ENCODE data around the gene DCC. TPM values are rescaled to one million over a fixed set of nuclear protein-coding genes. Genes with fewer than 3 reads are reported as not detected.

The DCC gene
- total and polyA plus RNA-seq, 2 donors (not counting 1 experiment from before 2014, with no cell fraction given) = 0.14 TPM; not detected in 1

- DNase-seq (ENCODE audit: low read depth in 2 of 2) = no peak
- no peak overlapping the region for H3K9ac ChIP-seq (ENCODE audit: insufficient read depth, low read length)
- H3K79me2 ChIP-seq (ENCODE audit: control insufficient read depth, insufficient read depth, low read length) = no peaks in the 10 kb centered on the region
- H3K9me3 ChIP-seq (ENCODE audit: control insufficient read depth, insufficient read depth, low read depth, low read length) = no peaks in the 10 kb centered on the region
- no peaks in the 10 kb centered on the region for H3K4me1 ChIP-seq (ENCODE audit: control insufficient read depth, extremely low read depth, insufficient read depth, low read length)
- H3K4me2 ChIP-seq (ENCODE audit: extremely low read depth, insufficient read depth, low read length) = no peak overlapping the region
- no peaks in the 10 kb centered on the region for H4K20me1 ChIP-seq (ENCODE audit: control insufficient read depth, extremely low read depth, insufficient read depth, low read length)
- TF ChIP-seq CTCF (conservative IDR thresholded peaks at IDR 0.05 in 1 of 2, IDR thresholded peaks at IDR 0.05 in 1 of 2; ENCODE audit: low read depth in 1 of 2, low read length in 2 of 2) (no peak), EZH2 (IDR thresholded peaks at IDR 0.05; ENCODE audit: low read length, missing control alignments) (no peak)
- H2AFZ ChIP-seq (ENCODE audit: low read length) = no peak overlapping the region
- H3K4me3 ChIP-seq (replicated peaks in 1 of 4; ENCODE audit: control extremely low read depth in 1 of 4, insufficient read depth in 1 of 4, low read depth in 3 of 4, low read length in 4 of 4) = no peak overlapping the region
- H3K36me3 ChIP-seq (ENCODE audit: control insufficient read depth, insufficient read depth, low read length) = no peaks in the 10 kb centered on the region
- H3K27me3 ChIP-seq (ENCODE audit: control insufficient read depth, insufficient read depth, low read length) = no peaks in the 10 kb centered on the region
- no peak overlapping the region for H3K27ac ChIP-seq (ENCODE audit: insufficient read depth, low read length)
Observed at GRCh38 chr18:53268455-53268854, 928.5 kb downstream of the DCC start.

- Histone ChIP-seq H4K20me1 (ENCODE audit: control insufficient read depth, extremely low read depth, insufficient read depth, low read length) (no peaks in the 10 kb centered on the region), H3K27ac (ENCODE audit: insufficient read depth, low read length) (no peak overlapping the region), H3K27me3 (ENCODE audit: control insufficient read depth, insufficient read depth, low read length) (no peaks in the 10 kb centered on the region), H3K4me1 (ENCODE audit: control insufficient read depth, extremely low read depth, insufficient read depth, low read length) (no peaks in the 10 kb centered on the region), H3K4me3 (replicated peaks in 1 of 4; ENCODE audit: control extremely low read depth in 1 of 4, insufficient read depth in 1 of 4, low read depth in 3 of 4, low read length in 4 of 4) (no peak overlapping the region), H3K4me2 (ENCODE audit: extremely low read depth, insufficient read depth, low read length) (no peak overlapping the region), H2AFZ (ENCODE audit: low read length) (no peak overlapping the region), H3K36me3 (ENCODE audit: control insufficient read depth, insufficient read depth, low read length) (no peaks in the 10 kb centered on the region), H3K9me3 (ENCODE audit: control insufficient read depth, insufficient read depth, low read depth, low read length) (no peaks in the 10 kb centered on the region), H3K9ac (ENCODE audit: insufficient read depth, low read length) (no peak overlapping the region), H3K79me2 (ENCODE audit: control insufficient read depth, insufficient read depth, low read length) (no peaks in the 10 kb centered on the region)
- no peak for DNase-seq (ENCODE audit: low read depth in 2 of 2)
- TF ChIP-seq EZH2 (IDR thresholded peaks at IDR 0.05; ENCODE audit: low read length, missing control alignments) = no peak
- no peak for TF ChIP-seq CTCF (conservative IDR thresholded peaks at IDR 0.05 in 1 of 2, IDR thresholded peaks at IDR 0.05 in 1 of 2; ENCODE audit: low read depth in 1 of 2, low read length in 2 of 2)
Observed at GRCh38 chr18:53281406-53281805, 941.4 kb downstream of the DCC start.

GRCh38 chr18:53283708-53284107 is 943.7 kb downstream of the DCC start:
- no peak overlapping the region for H3K9ac ChIP-seq (ENCODE audit: insufficient read depth, low read length)
- no peaks in the 10 kb centered on the region for H4K20me1 ChIP-seq (ENCODE audit: control insufficient read depth, extremely low read depth, insufficient read depth, low read length)
- H3K27me3 ChIP-seq (ENCODE audit: control insufficient read depth, insufficient read depth, low read length) = no peaks in the 10 kb centered on the region
- H3K79me2 ChIP-seq (ENCODE audit: control insufficient read depth, insufficient read depth, low read length) = no peaks in the 10 kb centered on the region
- DNase-seq (ENCODE audit: low read depth in 2 of 2) = no peak
- no peaks in the 10 kb centered on the region for H3K4me1 ChIP-seq (ENCODE audit: control insufficient read depth, extremely low read depth, insufficient read depth, low read length)
- no peaks in the 10 kb centered on the region for H3K9me3 ChIP-seq (ENCODE audit: control insufficient read depth, insufficient read depth, low read depth, low read length)
- H3K36me3 ChIP-seq (ENCODE audit: control insufficient read depth, insufficient read depth, low read length) = no peaks in the 10 kb centered on the region
- TF ChIP-seq CTCF (conservative IDR thresholded peaks at IDR 0.05 in 1 of 2, IDR thresholded peaks at IDR 0.05 in 1 of 2; ENCODE audit: low read depth in 1 of 2, low read length in 2 of 2) (no peak), EZH2 (IDR thresholded peaks at IDR 0.05; ENCODE audit: low read length, missing control alignments) (no peak)
- no peak overlapping the region for H3K27ac ChIP-seq (ENCODE audit: insufficient read depth, low read length)
- no peak overlapping the region for H3K4me3 ChIP-seq (replicated peaks in 1 of 4; ENCODE audit: control extremely low read depth in 1 of 4, insufficient read depth in 1 of 4, low read depth in 3 of 4, low read length in 4 of 4)
- H2AFZ ChIP-seq (ENCODE audit: low read length) = no peak overlapping the region
- H3K4me2 ChIP-seq (ENCODE audit: extremely low read depth, insufficient read depth, low read length) = no peak overlapping the region

Data from fibroblast of lung (primary cell).